Measurements from ENCODE around the gene CCDC97.
"Not testable (repeated sequence)": the region's sequence is repeated elsewhere in the genome, so short reads cannot be mapped to it uniquely, and the experiment has no call there.

The CCDC97 gene

DNA sequence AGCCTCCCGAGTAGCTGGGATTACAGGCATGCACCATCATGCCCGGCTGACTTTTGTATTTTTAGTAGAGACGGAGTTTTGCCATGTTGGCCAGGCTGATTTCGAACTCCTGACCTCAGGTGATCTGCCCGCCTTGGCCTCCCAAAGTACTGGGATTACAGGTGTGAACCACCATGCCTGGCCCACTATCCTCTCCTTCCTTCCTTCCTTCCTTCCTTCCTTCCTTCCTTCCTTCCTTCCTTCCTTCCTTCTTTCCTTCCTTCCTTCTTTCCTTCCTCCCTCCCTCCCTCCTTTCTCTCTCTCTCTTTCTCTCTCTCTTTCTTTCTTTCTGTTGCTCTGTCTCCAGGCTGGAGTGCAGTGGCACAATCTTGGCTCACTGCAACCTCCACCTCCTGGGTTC, 61.1 kb downstream of the CCDC97 start:
- not testable (repeated sequence) for H3K4me3 ChIP-seq (ENCODE audit: low read depth, low read length); H3K9ac ChIP-seq (ENCODE audit: low read depth, low read length); H3K9me3 ChIP-seq (ENCODE audit: control insufficient read depth, insufficient read depth, low read length); H3K27ac ChIP-seq (ENCODE audit: low read depth, low read length); H3K36me3 ChIP-seq (ENCODE audit: control insufficient read depth, insufficient read depth, low read length); H3K27me3 ChIP-seq (ENCODE audit: control insufficient read depth, insufficient read depth, low read length); H3K4me1 ChIP-seq (ENCODE audit: control insufficient read depth, insufficient read depth, low read length)

DNA sequence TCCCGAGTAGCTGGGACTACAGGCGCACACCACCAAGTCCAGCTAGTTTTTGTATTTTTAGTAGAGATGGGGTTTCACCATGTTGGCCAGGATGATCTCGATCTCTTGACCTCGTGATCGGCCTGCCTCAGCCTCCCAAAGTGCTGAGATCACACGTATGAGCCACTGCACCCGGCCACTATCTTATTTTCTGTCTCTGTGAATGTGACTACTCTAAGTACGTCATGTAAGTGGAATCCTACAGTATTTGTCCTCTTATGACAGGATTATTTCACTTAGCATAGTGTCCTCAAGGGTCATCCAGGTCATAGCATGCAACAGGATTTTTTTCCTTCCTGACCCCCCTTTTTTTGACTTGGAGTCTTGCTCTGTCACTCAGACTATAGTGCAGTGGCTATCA, 61.6 kb downstream of the CCDC97 start:
- H3K27ac ChIP-seq (ENCODE audit: low read depth, low read length): no peak overlapping the region

DNA sequence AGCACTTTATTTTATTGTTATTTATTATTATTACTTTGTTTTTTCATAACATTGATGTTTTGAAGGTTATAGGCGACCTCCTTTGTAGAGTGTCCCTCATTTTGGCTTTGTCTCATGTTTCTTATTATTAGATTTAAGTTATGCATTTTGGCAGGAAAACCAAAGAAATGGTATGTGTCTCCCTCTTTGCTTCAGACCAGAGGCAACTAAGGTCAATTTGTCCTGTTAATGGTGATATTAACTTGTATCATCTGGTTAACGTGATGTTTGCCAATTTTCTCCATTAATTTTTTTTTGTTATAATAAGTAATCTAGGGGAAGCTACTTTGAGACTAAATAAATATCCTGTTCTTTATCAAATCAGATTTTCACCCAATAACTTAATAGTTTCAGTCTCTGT, 62.5 kb downstream of the CCDC97 start:
- Histone ChIP-seq H3K36me3 (ENCODE audit: control insufficient read depth, insufficient read depth, low read length) (no peaks in the 10 kb centered on the region), H3K4me1 (ENCODE audit: control insufficient read depth, insufficient read depth, low read length) (no peaks in the 10 kb centered on the region; the same call in 1 of the 2 replicates), H3K27ac (ENCODE audit: low read depth, low read length) (no peak overlapping the region), H3K9ac (ENCODE audit: low read depth, low read length) (no peak overlapping the region), H3K4me3 (ENCODE audit: low read depth, low read length) (no peak overlapping the region), H3K9me3 (ENCODE audit: control insufficient read depth, insufficient read depth, low read length) (no peaks in the 10 kb centered on the region), H3K27me3 (ENCODE audit: control insufficient read depth, insufficient read depth, low read length) (peaks cover 9% of the 10 kb centered on the region; the same call in 1 of the 2 replicates)

More for the DNA sequence above, 61.6 kb downstream of the CCDC97 start:
- Histone ChIP-seq H3K9ac (ENCODE audit: low read depth, low read length) (no peak overlapping the region), H3K9me3 (ENCODE audit: control insufficient read depth, insufficient read depth, low read length) (no peaks in the 10 kb centered on the region), H3K36me3 (ENCODE audit: control insufficient read depth, insufficient read depth, low read length) (no peaks in the 10 kb centered on the region), H3K4me3 (ENCODE audit: low read depth, low read length) (no peak overlapping the region), H3K27me3 (ENCODE audit: control insufficient read depth, insufficient read depth, low read length) (no peaks in the 10 kb centered on the region), H3K4me1 (ENCODE audit: control insufficient read depth, insufficient read depth, low read length) (no peaks in the 10 kb centered on the region)

DNA sequence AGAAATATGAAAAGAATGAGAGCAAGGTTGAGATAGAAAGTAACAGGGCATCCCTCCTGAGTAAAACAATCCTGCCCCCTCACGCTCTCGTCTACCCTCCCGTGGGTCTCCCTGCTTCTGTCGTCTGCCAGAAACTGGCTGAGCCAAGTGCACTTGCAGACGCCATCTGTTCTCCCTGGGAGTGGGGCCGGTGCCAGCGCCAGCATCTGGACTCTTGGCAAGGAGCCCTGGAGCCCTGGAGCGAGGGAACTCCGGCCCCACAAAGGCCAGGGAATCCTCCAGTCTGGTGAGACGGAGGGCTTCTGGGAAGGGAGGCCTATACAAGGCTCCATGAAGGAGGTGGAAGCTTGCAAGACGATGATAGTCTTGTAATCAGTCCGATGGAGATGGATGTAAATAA, 64.0 kb downstream of the CCDC97 start:
- peaks cover 10% of the 10 kb centered on the region; the same call in 1 of the 2 replicates for H3K27me3 ChIP-seq (ENCODE audit: control insufficient read depth, insufficient read depth, low read length)
- H3K4me1 ChIP-seq (ENCODE audit: control insufficient read depth, insufficient read depth, low read length): peaks cover 2% of the 10 kb centered on the region

More for the DNA sequence above, 64.0 kb downstream of the CCDC97 start:
- H3K27ac ChIP-seq (ENCODE audit: low read depth, low read length): no peak overlapping the region
- H3K36me3 ChIP-seq (ENCODE audit: control insufficient read depth, insufficient read depth, low read length): no peaks in the 10 kb centered on the region
- no peak overlapping the region for H3K4me3 ChIP-seq (ENCODE audit: low read depth, low read length)
- no peak overlapping the region for H3K9ac ChIP-seq (ENCODE audit: low read depth, low read length)
- no peaks in the 10 kb centered on the region for H3K9me3 ChIP-seq (ENCODE audit: control insufficient read depth, insufficient read depth, low read length)

Measured in HUES48 (cell line).